Stomach (tissue), 9 donors: Measurements from ENCODE around the gene ATXN10. TPM values are rescaled to one million over a fixed set of nuclear protein-coding genes. Genes with fewer than 3 reads are reported as not detected.

ENCODE experiments used
- DNase-seq, 2 donors: peaks; one replicate each; pipeline versions ENCODE4 v3.0.0 to v3.0.0-alpha.2; 2013 to 2019
- H3K27ac ChIP-seq, 5 donors: fragments of 200-600 bp in 4 of 5; sonication (generic) in 4 of 5; one replicate each; pipeline ENCODE4 v1.5.1; 2013 to 2019; ENCODE audit warnings: mild to moderate bottlenecking in 1 of 5, moderate library complexity in 1 of 5
- H3K27me3 ChIP-seq, 3 donors: fragments of 200-600 bp; sonication (generic); one replicate each; pipeline ENCODE4 v1.5.1; 2017 to 2019; ENCODE audit warnings: mixed run types in 1 of 3
- H3K36me3 ChIP-seq, 4 donors: fragments of 200-600 bp; sonication (generic); 1 replicate in 3 of 4; 2 replicates in 1 of 4; pipeline ENCODE4 v1.5.1; 2016 to 2019
- H3K4me1 ChIP-seq, 4 donors: fragments of 200-600 bp; sonication (generic); one replicate each; pipeline ENCODE4 v1.5.1; 2016 to 2019
- H3K4me3 ChIP-seq, 4 donors: fragments of 200-600 bp; sonication (generic) in 3 of 4; one replicate each; pipeline ENCODE4 v1.5.1; 2016 to 2019; ENCODE audit warnings: mild to moderate bottlenecking in 1 of 4
- H3K9me3 ChIP-seq, 4 donors: fragments of 200-600 bp; sonication (generic); one replicate each; pipeline ENCODE4 v1.5.1; 2016 to 2019
- EP300 ChIP-seq: sonication (generic); formaldehyde crosslinking; IDR thresholded peaks from one replicate; pipeline ENCODE4 v1.6.1; 2017; ENCODE audit warnings: antibody characterized with exemption
- POLR2A ChIP-seq, 4 donors: fragments of 450-650 bp; IDR thresholded peaks; one replicate each; pipeline ENCODE4 v1.6.1; 2016; ENCODE audit warnings: antibody characterized with exemption in 4 of 4, control low read depth in 2 of 4, mild to moderate bottlenecking in 1 of 4, moderate library complexity in 1 of 4
- POLR2AphosphoS5 ChIP-seq, 3 donors: sonication (generic); formaldehyde crosslinking; IDR thresholded peaks; one replicate each; pipeline ENCODE4 v1.6.1; 2016; ENCODE audit warnings: antibody characterized with exemption in 3 of 3
- WGBS, 5 donors: extraction: QIAGEN DNeasy Blood & Tissue Kit in 3 of 5; methylation state at CpG; one replicate each; pipeline versions ENCODE4 v1.1.5 to v1.1.7; 2013 to 2018; 5-methylcytosine and 5-hydroxymethylcytosine counted together
- intact Hi-C: fragments of 100-400 bp; cut with DNase I; formaldehyde crosslinking; loops from one replicate; pipeline ENCODE4 v1.15.1; 2023; ENCODE audit warnings: low total_unique reads
- polyA plus RNA-seq, 3 donors: library from polyadenylated mRNA; stranded (reverse); fragments of 200-250 nt; gene quantifications; one replicate each; pipeline ENCODE4 v1.2.3, GENCODE V29; 2013
- total RNA-seq, 5 donors: library from RNA; depleted of rRNA; stranded (reverse); fragments of >200 nt; gene quantifications; one replicate each; pipeline versions ENCODE4 v1.1.0 to v1.2.3, GENCODE V29; 2014 to 2016
- TF ChIP-seq, protein P1 (sequence below), 7 experiments: fragments of 450-650 bp in 4 of 7; fragments of 200-600 bp in 3 of 7; sonication (generic) in 3 of 7; IDR thresholded peaks; one replicate each; pipeline ENCODE4 v1.5.1; 2016 to 2019; ENCODE audit warnings: antibody characterized with exemption in 7 of 7, control low read depth in 2 of 7, mild to moderate bottlenecking in 1 of 7
- donor health status: healthy with polysubstance abuse.
- donor health status: Bipolar disorder and iron deficiency.
- donor health status: healthy.

ATXN10 gene
- total and polyA plus RNA-seq, 8 donors, result 36.5 to 171 (median 89.4) TPM

DNA sequence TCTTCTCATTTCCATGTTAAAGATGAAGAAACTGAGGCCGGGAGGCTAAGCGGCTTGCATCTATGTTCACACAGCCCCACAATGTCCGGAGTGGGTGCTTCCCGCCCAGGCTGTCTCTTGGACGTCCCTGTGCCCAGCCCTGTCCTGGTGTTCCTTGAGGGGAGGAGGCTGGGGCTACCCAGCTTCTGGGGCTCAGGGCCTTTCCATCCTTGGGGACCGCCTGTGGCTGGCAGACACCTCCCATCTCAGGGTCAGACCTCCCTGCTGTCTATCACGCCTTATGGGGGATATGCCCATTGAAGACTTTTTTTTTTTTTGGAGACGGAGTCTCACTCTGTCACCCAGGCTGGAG, 209.9 kb downstream of the ATXN10 start:
- no peak for TF ChIP-seq POLR2AphosphoS5 (IDR thresholded peaks at IDR 0.05)
- TF ChIP-seq POLR2A (IDR thresholded peaks at IDR 0.05), result no peak
- TF ChIP-seq, protein P1, sequence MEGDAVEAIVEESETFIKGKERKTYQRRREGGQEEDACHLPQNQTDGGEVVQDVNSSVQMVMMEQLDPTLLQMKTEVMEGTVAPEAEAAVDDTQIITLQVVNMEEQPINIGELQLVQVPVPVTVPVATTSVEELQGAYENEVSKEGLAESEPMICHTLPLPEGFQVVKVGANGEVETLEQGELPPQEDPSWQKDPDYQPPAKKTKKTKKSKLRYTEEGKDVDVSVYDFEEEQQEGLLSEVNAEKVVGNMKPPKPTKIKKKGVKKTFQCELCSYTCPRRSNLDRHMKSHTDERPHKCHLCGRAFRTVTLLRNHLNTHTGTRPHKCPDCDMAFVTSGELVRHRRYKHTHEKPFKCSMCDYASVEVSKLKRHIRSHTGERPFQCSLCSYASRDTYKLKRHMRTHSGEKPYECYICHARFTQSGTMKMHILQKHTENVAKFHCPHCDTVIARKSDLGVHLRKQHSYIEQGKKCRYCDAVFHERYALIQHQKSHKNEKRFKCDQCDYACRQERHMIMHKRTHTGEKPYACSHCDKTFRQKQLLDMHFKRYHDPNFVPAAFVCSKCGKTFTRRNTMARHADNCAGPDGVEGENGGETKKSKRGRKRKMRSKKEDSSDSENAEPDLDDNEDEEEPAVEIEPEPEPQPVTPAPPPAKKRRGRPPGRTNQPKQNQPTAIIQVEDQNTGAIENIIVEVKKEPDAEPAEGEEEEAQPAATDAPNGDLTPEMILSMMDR (IDR thresholded peaks at IDR 0.05), result no peak
- no peak for TF ChIP-seq EP300
- H3K4me1 ChIP-seq, result peaks cover 0 to 14% (median 7%) of the 10 kb centered on the region in 4 donors
- no peak for DNase-seq
- H3K9me3 ChIP-seq, result no peaks in the 10 kb centered on the region
- intact Hi-C loops, result no loop called here
- H3K36me3 ChIP-seq, result no peaks in the 10 kb centered on the region
- no peak overlapping the region for H3K4me3 ChIP-seq
- H3K27me3 ChIP-seq, result peaks cover 3 to 100% (median 73%) of the 10 kb centered on the region in 3 donors
- H3K27ac ChIP-seq, result no peak overlapping the region
- WGBS, 5 donors, result 75 to 83% (median 78%) methylated on average over 6 to 8 of the region's 8 CpGs

DNA sequence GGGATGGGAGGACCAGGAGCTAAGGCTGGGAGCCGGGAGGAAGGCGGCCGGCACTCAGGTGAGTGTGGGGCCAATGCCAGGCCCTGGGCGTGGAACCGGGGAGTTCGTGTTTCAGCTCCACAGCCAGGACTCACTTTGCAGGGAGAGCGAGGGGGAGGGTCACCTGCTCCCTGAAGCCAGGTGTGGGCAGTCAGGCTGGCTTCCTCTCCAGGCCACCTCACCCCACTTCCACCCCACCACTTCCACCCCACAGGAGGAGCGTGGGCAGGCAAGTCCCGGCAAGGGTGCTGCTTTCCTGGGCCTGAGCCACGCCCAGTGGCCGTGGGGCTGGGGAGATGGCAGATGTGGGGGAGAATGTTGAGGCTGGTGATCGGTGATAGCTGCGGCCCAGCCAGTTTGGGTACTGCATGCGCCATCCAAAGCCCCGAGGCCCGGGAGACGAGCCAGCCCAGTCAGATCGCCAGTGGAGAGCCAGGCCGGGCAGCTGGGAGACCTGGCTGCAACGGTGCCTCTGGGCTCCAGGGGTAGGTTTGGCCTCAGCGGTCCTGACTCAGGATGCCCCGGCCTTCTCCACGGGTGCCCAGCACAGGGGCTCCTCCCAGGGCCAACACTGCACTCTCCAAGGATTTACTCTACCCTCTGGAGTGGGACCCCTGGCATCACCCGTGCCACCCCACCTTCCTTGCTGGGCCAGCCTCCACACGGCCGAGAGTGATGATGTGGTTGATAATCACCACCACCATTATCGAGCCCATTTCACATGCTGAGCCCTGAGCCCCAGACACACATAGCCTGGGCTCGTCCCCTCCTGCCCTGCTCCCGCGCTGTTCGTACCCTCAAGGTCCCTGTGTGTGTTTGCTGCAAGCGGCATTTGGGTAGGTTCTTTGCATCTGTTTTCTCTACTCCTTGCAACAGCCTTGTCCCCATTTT, 211.5 kb downstream of the ATXN10 start:
- DNase-seq, result peak in 1 of 2 donors; percentile 1
- intact Hi-C loops, result no loop called here
- 72 to 84% (median 75%) methylated on average over 21 to 32 of the region's 32 CpGs for WGBS, 5 donors

DNA sequence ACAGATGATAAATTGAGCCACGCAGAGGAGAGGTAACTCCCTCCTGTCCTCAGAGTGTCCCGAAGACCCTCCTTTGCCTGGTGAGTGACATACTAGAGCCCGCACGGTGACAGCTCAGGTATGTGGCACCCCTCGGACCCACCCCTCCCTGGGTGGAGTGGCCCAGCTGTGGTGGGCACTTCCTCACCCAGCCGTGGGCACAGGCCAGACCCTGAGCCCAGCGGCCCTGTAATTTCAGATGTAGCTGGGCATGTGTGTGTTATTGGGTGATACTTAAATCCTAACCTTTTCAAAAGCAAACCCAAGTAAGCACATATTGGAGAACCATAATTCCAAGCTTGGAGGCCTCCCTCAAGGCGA, 212.2 kb downstream of the ATXN10 start:
- Histone ChIP-seq H3K36me3 (no peaks in the 10 kb centered on the region), H3K27ac (no peak overlapping the region), H3K9me3 (no peaks in the 10 kb centered on the region), H3K4me3 (no peak overlapping the region), H3K4me1 (peaks cover 0 to 14% (median 9%) of the 10 kb centered on the region in 4 donors), H3K27me3 (peaks cover 3 to 97% (median 59%) of the 10 kb centered on the region in 3 donors)
- DNase-seq, result no peak
- TF ChIP-seq POLR2A (IDR thresholded peaks at IDR 0.05) (no peak), EP300 (no peak), POLR2AphosphoS5 (IDR thresholded peaks at IDR 0.05) (no peak)
- TF ChIP-seq, protein P1 (IDR thresholded peaks at IDR 0.05), result no peak
- 88 to 100% (median 88%) methylated on average over 2 to 8 of the region's 8 CpGs for WGBS, 5 donors
- intact Hi-C loops, result no loop called here

More for the DNA sequence above, 211.5 kb downstream of the ATXN10 start:
- Histone ChIP-seq H3K4me1 (peaks cover 0 to 14% (median 9%) of the 10 kb centered on the region in 4 donors), H3K27me3 (peaks cover 3 to 97% (median 62%) of the 10 kb centered on the region in 3 donors), H3K4me3 (no peak overlapping the region), H3K36me3 (no peaks in the 10 kb centered on the region), H3K9me3 (no peaks in the 10 kb centered on the region), H3K27ac (no peak overlapping the region)
- TF ChIP-seq POLR2A (IDR thresholded peaks at IDR 0.05) (no peak), POLR2AphosphoS5 (IDR thresholded peaks at IDR 0.05) (no peak), EP300 (no peak)
- TF ChIP-seq, protein P1 (IDR thresholded peaks at IDR 0.05), result no peak

DNA sequence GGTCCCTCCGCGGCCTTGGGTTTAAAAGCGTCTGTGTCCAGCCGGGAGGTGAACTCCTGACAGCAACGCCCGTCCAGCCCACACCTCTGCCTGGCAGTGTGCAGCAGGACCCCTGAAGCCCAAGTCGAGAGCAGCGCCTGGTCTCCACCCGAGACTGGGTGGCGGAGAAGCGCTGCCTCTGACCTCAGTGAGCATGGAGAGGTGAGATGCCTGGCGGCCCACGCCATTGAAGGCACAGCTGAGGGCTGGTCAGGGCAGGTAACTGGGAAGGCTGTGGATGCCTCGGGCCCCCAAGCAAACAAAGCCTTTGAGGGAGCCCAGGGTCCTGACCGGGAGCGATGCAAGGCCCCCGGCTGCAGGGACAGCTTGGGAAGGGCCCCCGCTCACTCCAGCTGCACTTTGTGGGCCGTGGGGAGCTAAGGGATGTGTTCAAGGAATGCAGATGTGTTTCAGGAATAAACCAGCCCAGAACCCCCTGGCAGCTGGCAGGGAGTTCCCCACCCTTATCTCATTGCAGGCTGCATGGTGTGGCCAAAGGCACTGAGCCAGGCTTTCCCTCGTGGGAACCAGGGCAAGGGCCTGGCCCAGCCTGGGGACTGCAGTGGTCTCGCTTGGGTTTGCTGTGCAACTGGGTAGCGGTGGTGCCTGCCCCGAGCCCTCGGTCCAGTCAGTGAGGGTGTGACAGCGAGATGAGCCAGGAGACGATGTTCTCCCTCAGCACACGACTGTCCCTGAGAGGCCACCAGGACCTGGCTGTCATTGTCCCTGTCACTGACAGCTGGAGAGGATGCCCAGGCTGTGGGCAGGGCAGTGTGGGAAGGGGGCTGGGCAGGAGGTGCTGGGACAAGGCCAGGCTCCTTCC, 212.8 kb downstream of the ATXN10 start:
- peak in 1 of 2 donors; percentile 16 for DNase-seq
- no peak for TF ChIP-seq EP300
- TF ChIP-seq, protein P1 (IDR thresholded peaks at IDR 0.05), result no peak
- TF ChIP-seq POLR2A (IDR thresholded peaks at IDR 0.05), result no peak
- no peak for TF ChIP-seq POLR2AphosphoS5 (IDR thresholded peaks at IDR 0.05)
- H3K36me3 ChIP-seq, result no peaks in the 10 kb centered on the region
- H3K27me3 ChIP-seq, result peaks cover 3 to 97% (median 61%) of the 10 kb centered on the region in 3 donors
- no peak overlapping the region for H3K4me3 ChIP-seq
- H3K4me1 ChIP-seq, result peaks cover 0 to 17% (median 9%) of the 10 kb centered on the region in 4 donors
- H3K9me3 ChIP-seq, result no peaks in the 10 kb centered on the region
- intact Hi-C loops, result no loop called here
- no peak overlapping the region for H3K27ac ChIP-seq
- 58 to 72% (median 65%) methylated on average over 18 to 27 of the region's 27 CpGs for WGBS, 5 donors
